DMS53 treated with DMSO at 0.1 percent for 48 hours (cell line): ENCODE measurements around the gene GRIA3.

Source experiments
- DNase-seq: peaks from one replicate; lab custom pipeline; 2025; ENCODE audit not compliant: unreplicated experiment; lab: John Stamatoyannopoulos, UW

Gene GRIA3

GRCh38 chrX:123449335-123449734 lies 265.3 kb downstream of the GRIA3 start:
- DNase-seq = no peak

GRCh38 chrX:123450222-123450621 lies 266.1 kb downstream of the GRIA3 start:
- peak; percentile 4 for DNase-seq

- DNase-seq = no peak
These were observed 270.8 kb downstream of the GRIA3 start for GRCh38 chrX:123454712-123455431.

- DNase-seq = no peak
These were observed 271.6 kb downstream of the GRIA3 start for GRCh38 chrX:123455693-123456092.

- no peak for DNase-seq
These were observed 280.6 kb downstream of the GRIA3 start for GRCh38 chrX:123464709-123465108.

- DNase-seq = no peak
These were observed 284.4 kb downstream of the GRIA3 start for GRCh38 chrX:123468481-123468880.

- DNase-seq = no peak
These were observed 291.1 kb downstream of the GRIA3 start for GRCh38 chrX:123475068-123475724.

GRCh38 chrX:123476611-123477219 lies 292.6 kb downstream of the GRIA3 start:
- no peak for DNase-seq

- no peak for DNase-seq
These were observed 293.6 kb downstream of the GRIA3 start for GRCh38 chrX:123477673-123478072.

GRCh38 chrX:123481913-123482851 lies 298.1 kb downstream of the GRIA3 start:
- DNase-seq = no peak

GRCh38 chrX:123486297-123486696 lies 302.2 kb downstream of the GRIA3 start:
- no peak for DNase-seq

- DNase-seq = no peak
These were observed 303.2 kb downstream of the GRIA3 start for GRCh38 chrX:123487236-123487635.

- DNase-seq = no peak
These were observed 303.6 kb downstream of the GRIA3 start for GRCh38 chrX:123487669-123488068.

- DNase-seq = no peak
These were observed 304.9 kb downstream of the GRIA3 start for GRCh38 chrX:123489011-123489410.

GRCh38 chrX:123493857-123494256 lies 309.8 kb downstream of the GRIA3 start:
- no peak for DNase-seq

GRCh38 chrX:123499787-123500186 lies 315.7 kb downstream of the GRIA3 start:
- no peak for DNase-seq

GRCh38 chrX:123504047-123504446 lies 320.0 kb downstream of the GRIA3 start:
- no peak for DNase-seq

GRCh38 chrX:123504630-123505270 lies 320.7 kb downstream of the GRIA3 start:
- no peak for DNase-seq

GRCh38 chrX:123513585-123514278 lies 329.7 kb downstream of the GRIA3 start:
- no peak for DNase-seq

GRCh38 chrX:123514279-123514640 lies 330.2 kb downstream of the GRIA3 start:
- DNase-seq = peak; percentile 15
